22Rv1 (cell line): ENCODE measurements around the gene GPR141.

Experiments
- ZFX ChIP-seq: fragments of 450-650 bp; IDR thresholded peaks from 2 replicates; pipeline ENCODE4 v1.6.1; 2017; ENCODE audit warnings: antibody characterized with exemption, borderline replicate concordance
- TF ChIP-seq, protein P1 (sequence below): fragments of 450-650 bp; IDR thresholded peaks from 2 replicates; pipeline ENCODE4 v1.5.1; 2017; ENCODE audit warnings: mild to moderate bottlenecking

DNA sequence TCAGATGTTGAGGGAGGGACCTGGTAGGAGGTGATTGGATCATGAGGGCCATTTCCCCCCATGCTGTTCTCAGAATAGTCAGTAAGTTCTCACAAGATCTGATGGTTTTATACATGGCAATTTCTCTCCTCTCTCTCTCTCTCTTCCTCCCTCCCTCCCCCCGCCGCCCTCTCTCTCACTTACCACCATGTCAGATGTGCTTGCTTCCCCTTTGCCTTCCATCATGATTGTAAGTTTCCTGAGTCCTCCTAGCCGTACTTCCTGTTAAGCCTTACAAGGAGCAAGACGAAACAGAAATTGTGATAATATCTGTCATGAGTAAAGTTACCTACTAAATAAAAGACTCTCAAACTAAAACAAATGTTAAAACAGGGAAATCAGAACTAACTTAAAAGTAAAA is 19.9 kb upstream of the GPR141 start:
- TF ChIP-seq, protein P1, sequence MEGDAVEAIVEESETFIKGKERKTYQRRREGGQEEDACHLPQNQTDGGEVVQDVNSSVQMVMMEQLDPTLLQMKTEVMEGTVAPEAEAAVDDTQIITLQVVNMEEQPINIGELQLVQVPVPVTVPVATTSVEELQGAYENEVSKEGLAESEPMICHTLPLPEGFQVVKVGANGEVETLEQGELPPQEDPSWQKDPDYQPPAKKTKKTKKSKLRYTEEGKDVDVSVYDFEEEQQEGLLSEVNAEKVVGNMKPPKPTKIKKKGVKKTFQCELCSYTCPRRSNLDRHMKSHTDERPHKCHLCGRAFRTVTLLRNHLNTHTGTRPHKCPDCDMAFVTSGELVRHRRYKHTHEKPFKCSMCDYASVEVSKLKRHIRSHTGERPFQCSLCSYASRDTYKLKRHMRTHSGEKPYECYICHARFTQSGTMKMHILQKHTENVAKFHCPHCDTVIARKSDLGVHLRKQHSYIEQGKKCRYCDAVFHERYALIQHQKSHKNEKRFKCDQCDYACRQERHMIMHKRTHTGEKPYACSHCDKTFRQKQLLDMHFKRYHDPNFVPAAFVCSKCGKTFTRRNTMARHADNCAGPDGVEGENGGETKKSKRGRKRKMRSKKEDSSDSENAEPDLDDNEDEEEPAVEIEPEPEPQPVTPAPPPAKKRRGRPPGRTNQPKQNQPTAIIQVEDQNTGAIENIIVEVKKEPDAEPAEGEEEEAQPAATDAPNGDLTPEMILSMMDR, result no peak
- no peak for TF ChIP-seq ZFX
